SK-N-SH (cell line): ENCODE results near the gene SV2B. TPM values are rescaled to one million over a fixed set of nuclear protein-coding genes. Genes with fewer than 3 reads are reported as not detected.

Experiments used
- CTCF ChIA-PET: fragments of 300-600, 350-600 bp; formaldehyde crosslinking; extraction: SDS; loops from one replicate; lab custom pipeline; 2021; lab: Yijun Ruan, JAX
- POLR2A ChIA-PET: fragments of 350-600 bp; sonication (Branson Sonifier 250); formaldehyde crosslinking; extraction: SDS; loops from one replicate; lab custom pipeline; 2020; ENCODE audit warnings: antibody characterized with exemption, inconsistent platforms; lab: Yijun Ruan, JAX
- DNase-seq: peaks from one replicate; pipeline ENCODE4 v3.0.0; 2012
- H2AFZ ChIP-seq: fragments of 200-600 bp; sonication (generic); 2 replicates; pipeline ENCODE4 v1.8.1; 2016; ENCODE audit warnings: antibody characterized with exemption, mild to moderate bottlenecking, low read depth
- H3F3A ChIP-seq: fragments of 200-600 bp; sonication (generic); replicated peaks from 2 replicates; pipeline ENCODE3; 2016; ENCODE audit warnings: antibody characterized with exemption, mild to moderate bottlenecking; ENCODE audit not compliant: insufficient read depth
- H3K27ac ChIP-seq, 2 experiments: fragments of 200-500 bp in 1 of 2; fragments of 200-600 bp in 1 of 2; sonication (Bioruptor generic) in 1 of 2; sonication (generic), shearing (Covaris generic) in 1 of 2; 2 replicates each; pipeline versions ENCODE4 v1.5.1 to v1.6.1; 2014 to 2016; ENCODE audit warnings: low read depth in 2 of 2, inconsistent platforms in 1 of 2, low read length in 1 of 2, mild to moderate bottlenecking in 1 of 2, mixed read lengths in 1 of 2
- H3K27me3 ChIP-seq: fragments of 200-600 bp; sonication (generic), shearing (Covaris generic); 2 replicates; pipeline ENCODE4 v1.6.1; 2016; ENCODE audit warnings: mixed run types; ENCODE audit not compliant: insufficient read depth
- H3K36me3 ChIP-seq, 2 experiments: fragments of 200-500 bp in 1 of 2; fragments of 200-600 bp in 1 of 2; sonication (Bioruptor generic) in 1 of 2; sonication (generic) in 1 of 2; replicated peaks in 1 of 2; 2 replicates each; pipeline versions ENCODE3 to v1.5.1; 2014 to 2016; ENCODE audit warnings: low read length in 1 of 2, mild to moderate bottlenecking in 1 of 2; ENCODE audit not compliant: insufficient read depth in 2 of 2, control insufficient read depth in 1 of 2
- H3K4me1 ChIP-seq, 2 experiments: fragments of 200-500 bp in 1 of 2; fragments of 200-600 bp in 1 of 2; sonication (Bioruptor generic) in 1 of 2; sonication (generic), shearing (Covaris generic) in 1 of 2; 2 replicates each; pipeline versions ENCODE4 v1.5.1 to v1.6.1; 2014 to 2016; ENCODE audit warnings: low read depth in 1 of 2, low read length in 1 of 2, mixed run types in 1 of 2; ENCODE audit not compliant: insufficient read depth in 2 of 2, control insufficient read depth in 1 of 2
- H3K4me2 ChIP-seq: fragments of 200-600 bp; sonication (generic), shearing (Covaris generic); 2 replicates; pipeline ENCODE4 v1.6.1; 2017; ENCODE audit warnings: mixed run types
- H3K4me3 ChIP-seq, 2 experiments: fragments of 200-500 bp in 1 of 2; fragments of 200-600 bp in 1 of 2; sonication (Bioruptor generic) in 1 of 2; sonication (generic), shearing (Covaris generic) in 1 of 2; 2 replicates each; pipeline versions ENCODE4 v1.5.1 to v1.8.1; 2014 to 2016; ENCODE audit warnings: low read depth in 2 of 2, inconsistent platforms in 1 of 2, low read length in 1 of 2, mild to moderate bottlenecking in 1 of 2, mixed read lengths in 1 of 2, moderate library complexity in 1 of 2
- H3K79me2 ChIP-seq: fragments of 200-600 bp; sonication (generic); 2 replicates; pipeline ENCODE4 v1.8.1; 2017; ENCODE audit warnings: mild to moderate bottlenecking; ENCODE audit not compliant: insufficient read depth
- H3K9ac ChIP-seq: fragments of 200-600 bp; sonication (generic); 2 replicates; pipeline ENCODE4 v1.6.1; 2017; ENCODE audit warnings: mixed run types
- H3K9me2 ChIP-seq: fragments of 200-600 bp; sonication (generic); 2 replicates; pipeline ENCODE4 v1.6.1; 2017; ENCODE audit warnings: mixed run types
- H3K9me3 ChIP-seq: fragments of 200-600 bp; sonication (generic); 2 replicates; pipeline ENCODE4 v1.6.1; 2017; ENCODE audit warnings: mixed run types, mild to moderate bottlenecking, moderate library complexity
- H4K20me1 ChIP-seq: fragments of 200-600 bp; sonication (generic); 2 replicates; pipeline ENCODE4 v1.6.1; 2017; ENCODE audit warnings: mild to moderate bottlenecking, mixed run types; ENCODE audit not compliant: insufficient read depth
- CHD2 ChIP-seq: fragments of 150-350 bp; IDR thresholded peaks from 2 replicates; pipeline ENCODE4 v1.6.1; 2018; ENCODE audit warnings: low read length; ENCODE audit not compliant: partially characterized antibody
- EZH2phosphoT487 ChIP-seq: fragments of 200-600 bp; sonication (generic); IDR thresholded peaks from 2 replicates; pipeline ENCODE4 v1.6.1; 2017; ENCODE audit warnings: low read depth, mixed run types, mild to moderate bottlenecking, antibody characterized with exemption, moderate library complexity, borderline replicate concordance
- GATA2 ChIP-seq: sonication (generic); formaldehyde crosslinking; IDR thresholded peaks from 2 replicates; pipeline ENCODE4 v1.5.0; 2020; ENCODE audit warnings: mild to moderate bottlenecking, missing genetic modification reagents
- IRF3 ChIP-seq: fragments of 150-350 bp; IDR thresholded peaks from 2 replicates; pipeline ENCODE4 v1.6.1; 2016; ENCODE audit warnings: mild to moderate bottlenecking, low read depth, low read length
- NFIC ChIP-seq: IDR thresholded peaks from 2 replicates; pipeline ENCODE4 v1.4.0; 2012; ENCODE audit warnings: borderline replicate concordance
- RAD21 ChIP-seq: IDR thresholded peaks from 2 replicates; pipeline ENCODE4 v1.6.1; 2012; ENCODE audit warnings: mild to moderate bottlenecking, low read length
- RCOR1 ChIP-seq: fragments of 150-350 bp; IDR thresholded peaks from 2 replicates; pipeline ENCODE4 v1.6.1; 2017; ENCODE audit warnings: antibody characterized with exemption, low read length
- REST ChIP-seq: IDR thresholded peaks from 2 replicates; pipeline ENCODE4 v1.6.1; 2012; ENCODE audit warnings: mild to moderate bottlenecking, low read depth, low read length, moderate library complexity
- RXRA ChIP-seq: IDR thresholded peaks from 2 replicates; pipeline ENCODE4 v1.4.0; 2012; ENCODE audit warnings: low read depth, mild to moderate bottlenecking, borderline replicate concordance
- SIN3A ChIP-seq: IDR thresholded peaks from 2 replicates; pipeline ENCODE4 v1.6.1; 2012; ENCODE audit warnings: low read depth, mild to moderate bottlenecking, low read length, moderate library complexity, borderline replicate concordance
- TAF1 ChIP-seq: IDR thresholded peaks from 2 replicates; pipeline ENCODE4 v1.6.1; 2012; ENCODE audit warnings: low read depth, mild to moderate bottlenecking, low read length, moderate library complexity, borderline replicate concordance
- TCF12 ChIP-seq: IDR thresholded peaks from 2 replicates; pipeline ENCODE4 v1.4.0; 2012
- USF2 ChIP-seq: fragments of 150-350 bp; IDR thresholded peaks from 2 replicates; pipeline ENCODE4 v1.6.1; 2017; ENCODE audit warnings: antibody characterized with exemption, low read length, low read depth, borderline replicate concordance
- YY1 ChIP-seq: IDR thresholded peaks from 2 replicates; pipeline ENCODE4 v1.4.0; 2012; ENCODE audit warnings: low read depth, mild to moderate bottlenecking
- ZBTB33 ChIP-seq: IDR thresholded peaks from 2 replicates; pipeline ENCODE4 v1.4.0; 2012; ENCODE audit warnings: low read depth, borderline replicate concordance
- WGBS: methylation state at CpG from one replicate; pipeline ENCODE4 v1.1.6; 2017; ENCODE audit warnings: low lambda C conversion rate; 5-methylcytosine and 5-hydroxymethylcytosine counted together
- polyA plus RNA-seq, 3 experiments: library from polyadenylated mRNA; depleted of rRNA; stranded (reverse); fragments of >200 nt; gene quantifications; 2 replicates each; pipeline ENCODE4 v1.2.3, GENCODE V29; 2012

The SV2B gene
- polyA plus RNA-seq, 1 of the 3 experiments (the other 2 are of a cell fraction) = not detected

- Histone ChIP-seq H2AFZ (no peak overlapping the region), H3K9me2 (no peaks in the 10 kb centered on the region), H3K27me3 (no peaks in the 10 kb centered on the region), H3K4me2 (no peak overlapping the region), H3K9me3 (no peaks in the 10 kb centered on the region), H3K4me3 (no peak overlapping the region), H3K36me3 (no peaks in the 10 kb centered on the region), H3K9ac (no peak overlapping the region), H3F3A (no peaks in the 10 kb centered on the region), H3K4me1 (no peaks in the 10 kb centered on the region), H3K79me2 (no peaks in the 10 kb centered on the region), H3K27ac (no peak overlapping the region), H4K20me1 (no peaks in the 10 kb centered on the region)
- 19% methylated on average over 5 of the region's 5 CpGs for WGBS
- ChIA-PET CTCF (no interaction called here), POLR2A (no interaction called here)
- TF ChIP-seq NFIC = no peak
- no peak for TF ChIP-seq USF2
- TF ChIP-seq YY1 = no peak
- TF ChIP-seq ZBTB33 = no peak
- TF ChIP-seq TCF12 = no peak
- no peak for TF ChIP-seq REST
- no peak for TF ChIP-seq GATA2 (CRISPR knock-in tag)
- TF ChIP-seq RXRA = no peak
- no peak for TF ChIP-seq IRF3
- TF ChIP-seq SIN3A = no peak
- no peak for TF ChIP-seq EZH2phosphoT487
- no peak for TF ChIP-seq CHD2
- TF ChIP-seq RCOR1 = no peak
- TF ChIP-seq RAD21 = no peak
- no peak for TF ChIP-seq TAF1
- no peak for DNase-seq
Measured at GRCh38 chr15:91124132-91124531, 24.1 kb downstream of the SV2B start.
